ENCODE measurements around the gene POU2F3.
A peak's percentile ranks its signal among the peaks of the same experiment; 100 is the strongest.

Gene POU2F3

DNA sequence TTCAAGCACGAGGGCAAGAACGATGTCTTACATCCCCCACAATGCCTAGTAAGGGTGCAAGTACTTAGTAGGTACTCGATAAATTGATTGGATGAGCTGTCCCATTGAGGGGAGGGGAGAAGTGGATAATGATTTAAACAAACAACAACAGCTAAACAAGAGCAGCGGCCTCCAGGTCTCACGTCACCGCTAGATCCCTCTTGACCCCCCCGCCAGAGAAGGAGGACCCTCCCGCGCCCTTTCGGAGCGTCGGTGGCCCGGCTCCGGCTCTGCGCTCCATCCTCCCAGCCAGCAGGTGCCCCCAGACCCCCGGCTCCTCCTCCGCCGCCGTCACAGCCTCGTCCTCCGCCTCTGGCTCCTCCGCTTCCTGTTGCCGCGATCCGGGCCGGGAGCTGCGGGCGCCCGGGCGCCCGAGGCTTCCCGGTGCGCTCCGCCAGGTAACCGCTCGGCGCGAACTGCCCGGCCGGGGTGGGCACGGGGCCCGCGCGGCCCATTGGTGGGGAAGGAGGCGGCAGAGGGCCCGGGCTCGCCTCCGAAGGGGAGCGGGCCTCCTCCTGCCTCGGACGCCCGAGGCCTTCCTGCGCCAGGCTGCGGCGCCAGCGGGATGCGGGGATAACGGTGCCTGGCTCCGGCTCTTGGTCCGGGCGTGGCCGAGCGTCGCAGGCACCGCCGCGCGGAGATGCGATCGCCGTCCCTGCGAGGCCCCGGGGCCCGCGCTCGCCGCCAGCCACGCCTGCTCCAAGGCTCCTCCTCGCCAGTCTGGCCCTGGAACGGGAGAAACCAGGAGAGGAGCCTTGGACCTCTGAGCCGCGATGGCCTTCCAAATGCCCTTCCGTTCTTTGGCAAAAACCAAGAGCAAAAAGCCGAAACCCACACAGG, 85.2 kb downstream of the POU2F3 start, which contains the start of gene TLCD5:
Gene TLCD5, plus strand, starts transcription at position 368 of the 879 bp plus-strand sequence. CDS start 2,143 bp downstream, outside the sequence.
- DNase-seq (ENCODE audit: low read depth), result no peak

GRCh38 chr11:120326228-120326627, 86.3 kb downstream of the POU2F3 start:
- DNase-seq (ENCODE audit: low read depth), result no peak

GRCh38 chr11:120326845-120327281, 86.9 kb downstream of the POU2F3 start:
- no peak for DNase-seq (ENCODE audit: low read depth)

GRCh38 chr11:120327311-120327710, 87.4 kb downstream of the POU2F3 start:
- DNase-seq (ENCODE audit: low read depth), result no peak

DNA sequence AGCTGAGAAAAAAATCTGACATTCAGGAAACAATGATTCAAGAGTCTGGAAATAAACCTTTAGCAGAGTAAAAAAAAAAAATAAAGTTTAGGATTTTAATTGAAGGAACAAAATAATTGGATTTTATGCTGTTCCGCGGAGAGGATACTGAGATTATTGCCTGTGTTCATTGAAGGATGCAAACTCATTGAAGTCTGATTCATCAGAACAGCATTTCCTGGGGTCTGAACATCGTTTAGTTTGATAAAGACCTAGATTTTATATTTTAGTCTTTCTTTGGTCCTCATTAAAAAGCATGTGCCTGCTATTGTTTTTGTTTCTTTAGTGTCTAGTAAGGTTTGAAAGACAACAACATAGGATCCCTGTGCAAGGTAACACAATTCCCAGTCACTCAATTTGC, 89.6 kb downstream of the POU2F3 start:
- DNase-seq (ENCODE audit: low read depth), result no peak

- no peak for DNase-seq (ENCODE audit: low read depth)
Measured at GRCh38 chr11:120330045-120330444, 90.1 kb downstream of the POU2F3 start.

- DNase-seq (ENCODE audit: low read depth), result peak; percentile 88
Measured at GRCh38 chr11:120331301-120331996, 91.5 kb downstream of the POU2F3 start.

- no peak for DNase-seq (ENCODE audit: low read depth)
Measured at GRCh38 chr11:120332822-120333716, 93.1 kb downstream of the POU2F3 start.

DNA sequence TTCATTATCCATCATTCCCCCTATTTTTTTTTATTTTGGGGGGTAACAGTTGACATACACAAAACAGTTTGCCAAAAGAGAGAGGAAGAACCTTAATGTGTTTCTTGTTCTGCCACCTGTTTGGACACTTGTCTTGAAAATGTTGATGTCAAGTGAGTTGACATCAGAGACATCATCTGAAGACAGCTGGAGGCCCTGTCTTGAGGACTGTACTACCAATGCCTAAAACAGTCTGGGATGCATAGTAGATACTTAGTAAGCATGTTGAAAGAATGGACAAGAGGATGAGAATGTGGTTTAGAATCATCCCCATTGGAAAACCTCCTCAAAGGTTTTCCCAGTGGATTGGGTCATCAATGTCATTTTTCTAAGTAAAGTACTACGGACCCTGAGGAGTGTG, 93.9 kb downstream of the POU2F3 start:
- DNase-seq (ENCODE audit: low read depth), result no peak

GRCh38 chr11:120334332-120334731, 94.4 kb downstream of the POU2F3 start:
- DNase-seq (ENCODE audit: low read depth), result no peak

- DNase-seq (ENCODE audit: low read depth), result no peak
Measured at GRCh38 chr11:120334894-120335462, 95.0 kb downstream of the POU2F3 start.

DNA sequence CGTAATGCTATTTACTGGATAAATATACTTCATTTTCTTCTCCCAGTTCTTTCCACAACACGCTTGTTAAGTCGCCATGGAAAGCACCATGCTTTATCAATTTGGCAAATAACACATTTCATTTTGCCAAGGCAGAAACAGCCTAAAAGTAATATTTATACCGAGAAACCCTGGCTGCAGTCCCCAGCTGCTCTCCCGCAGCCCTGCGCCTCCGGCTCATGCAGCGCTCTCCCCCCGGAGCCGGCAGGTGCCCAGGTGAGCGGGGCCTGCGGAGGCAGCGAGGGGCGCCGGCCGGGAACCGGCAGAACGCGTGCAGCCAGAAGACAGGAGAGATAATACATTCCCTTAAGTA, 95.6 kb downstream of the POU2F3 start:
- DNase-seq (ENCODE audit: low read depth), result no peak

DNA sequence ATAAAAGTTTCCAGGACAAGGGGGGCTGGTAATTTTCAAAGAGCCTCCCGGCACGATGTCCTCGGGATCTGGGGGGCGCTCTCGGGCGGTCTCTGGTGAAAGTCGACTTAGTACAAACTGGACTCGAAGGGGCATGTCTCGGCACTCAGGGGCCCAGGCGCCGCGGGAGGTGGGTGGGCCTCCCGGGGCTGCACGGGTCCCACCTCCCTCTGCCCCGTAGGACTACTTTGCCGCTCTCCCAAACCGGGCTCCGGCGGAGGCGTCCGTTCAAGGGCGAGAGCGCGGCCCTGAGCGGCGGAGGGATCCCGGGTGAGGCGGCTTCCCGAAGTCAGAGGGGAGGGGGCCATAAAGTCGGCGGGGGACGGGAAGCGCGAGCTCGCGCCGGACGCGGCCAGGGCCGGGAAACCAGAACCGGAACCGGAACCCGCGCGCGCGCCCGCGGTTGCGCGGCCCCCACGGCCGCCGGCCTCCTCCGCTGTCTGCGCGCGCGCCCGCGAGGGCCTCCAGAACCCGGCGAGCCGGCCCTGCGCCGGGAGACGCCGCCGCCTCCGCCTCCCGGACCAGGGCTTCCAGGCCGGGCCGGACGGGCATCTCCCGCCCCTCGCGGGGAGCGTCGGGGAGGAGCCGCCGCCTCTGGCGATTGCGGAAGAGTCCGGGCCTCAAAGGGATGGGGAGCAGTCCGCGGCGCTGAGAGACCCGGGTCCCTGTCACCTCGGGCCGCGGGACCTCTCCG, 96.1 kb downstream of the POU2F3 start, which contains the start of gene ARHGEF12:
Gene ARHGEF12, plus strand, starts transcription at position 506 of the 733 bp plus-strand sequence. CDS start 831 bp downstream, outside the sequence.
- no peak for DNase-seq (ENCODE audit: low read depth)

DNA sequence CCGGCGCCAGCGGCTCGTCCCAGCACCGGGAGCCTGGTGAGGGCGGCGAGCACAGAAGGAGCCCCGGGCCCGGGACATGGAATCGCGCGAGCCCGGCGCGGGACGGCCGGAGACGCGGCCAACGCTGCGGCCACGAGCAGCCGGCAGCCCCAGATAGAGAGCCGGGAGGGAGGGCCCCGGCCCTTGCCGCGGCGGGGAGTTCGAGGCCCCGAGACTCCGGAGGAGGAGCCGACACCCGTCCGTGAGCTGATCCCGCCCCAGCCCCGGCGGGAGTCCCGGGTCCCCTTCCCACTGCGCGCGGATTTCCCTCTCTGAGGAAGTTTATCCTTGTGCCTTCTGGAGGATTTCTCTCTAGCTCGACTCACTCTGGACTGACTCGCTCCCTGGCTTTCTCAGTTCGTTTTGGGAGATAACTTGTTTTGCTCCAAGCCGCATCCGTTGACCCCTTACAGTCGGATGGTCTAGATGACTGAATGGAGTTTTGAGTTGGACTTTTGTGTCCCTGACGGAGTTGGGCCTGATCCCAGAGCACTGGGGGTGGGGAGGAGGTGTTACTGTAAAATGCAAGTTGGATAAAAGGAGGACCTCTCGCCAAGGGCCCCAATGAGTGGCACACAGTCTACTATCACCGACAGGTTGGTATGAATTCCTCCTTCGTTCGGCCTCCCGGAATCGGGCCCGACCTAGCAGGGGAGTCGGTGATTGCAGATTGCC, 96.9 kb downstream of the POU2F3 start:
- DNase-seq (ENCODE audit: low read depth), result no peak

- no peak for DNase-seq (ENCODE audit: low read depth)
Measured at GRCh38 chr11:120337355-120338106, 97.6 kb downstream of the POU2F3 start.

DNA sequence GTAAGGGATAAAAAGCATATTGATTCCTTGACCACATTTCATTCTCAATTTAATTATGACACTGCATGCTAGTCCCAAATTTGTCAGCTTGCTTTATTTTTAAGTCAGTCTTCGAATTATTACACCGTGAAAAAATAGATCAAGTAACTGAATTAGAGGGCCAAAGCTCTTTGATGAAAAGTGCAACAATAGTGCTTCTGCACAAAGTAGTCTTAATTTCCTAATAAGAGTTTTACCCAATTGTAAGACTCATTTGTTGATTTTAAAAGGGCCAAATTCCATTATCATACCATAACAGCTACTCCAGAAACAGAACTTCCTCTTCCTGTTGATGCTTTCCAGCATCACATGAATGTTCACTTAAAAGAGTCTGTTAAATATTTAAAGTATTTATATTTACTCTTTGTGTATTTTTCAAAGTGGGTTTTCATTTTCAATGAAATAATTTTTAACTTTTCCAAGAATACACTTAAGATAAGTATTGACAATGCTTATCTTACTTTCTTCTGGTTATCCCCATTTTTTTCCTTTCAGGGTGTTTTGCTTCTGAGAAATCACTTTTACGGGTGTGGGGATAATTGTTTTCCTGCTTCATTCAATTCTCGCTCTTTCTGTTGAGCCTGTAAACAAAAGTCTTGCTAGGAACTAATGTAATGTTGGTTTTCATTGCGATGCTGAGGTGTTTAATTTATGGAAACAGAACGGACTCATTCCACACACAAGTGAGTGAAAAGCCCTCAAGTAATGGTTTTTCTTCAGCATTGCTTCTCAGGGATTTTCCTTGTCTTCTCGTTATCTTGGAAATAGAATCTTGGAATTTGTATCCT, 98.4 kb downstream of the POU2F3 start:
- no peak for DNase-seq (ENCODE audit: low read depth)

DNA sequence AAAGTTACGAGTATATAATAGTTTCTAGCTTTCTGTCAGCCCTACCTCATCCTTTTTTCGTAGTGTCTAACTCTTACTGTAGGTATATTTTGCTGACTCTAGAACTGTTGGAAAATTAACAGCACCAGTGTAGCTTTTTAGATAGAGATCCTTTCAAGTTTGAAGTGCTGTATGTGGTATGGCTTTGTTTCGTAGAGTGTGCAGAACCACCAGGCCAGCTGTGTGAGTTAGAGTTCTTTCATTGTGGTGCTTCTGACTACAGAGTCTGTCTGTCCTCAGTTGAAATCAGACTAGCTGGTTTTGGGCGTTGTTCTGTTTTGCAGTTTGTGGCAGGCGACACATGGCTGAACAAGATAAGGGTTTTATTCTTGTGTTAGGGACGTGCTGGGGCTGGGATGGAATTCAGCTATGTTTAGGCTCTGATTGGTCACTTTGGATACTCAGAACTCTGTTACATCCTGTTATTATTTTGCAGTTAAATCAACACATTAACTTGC, 99.5 kb downstream of the POU2F3 start:
- DNase-seq (ENCODE audit: low read depth), result no peak

DNA sequence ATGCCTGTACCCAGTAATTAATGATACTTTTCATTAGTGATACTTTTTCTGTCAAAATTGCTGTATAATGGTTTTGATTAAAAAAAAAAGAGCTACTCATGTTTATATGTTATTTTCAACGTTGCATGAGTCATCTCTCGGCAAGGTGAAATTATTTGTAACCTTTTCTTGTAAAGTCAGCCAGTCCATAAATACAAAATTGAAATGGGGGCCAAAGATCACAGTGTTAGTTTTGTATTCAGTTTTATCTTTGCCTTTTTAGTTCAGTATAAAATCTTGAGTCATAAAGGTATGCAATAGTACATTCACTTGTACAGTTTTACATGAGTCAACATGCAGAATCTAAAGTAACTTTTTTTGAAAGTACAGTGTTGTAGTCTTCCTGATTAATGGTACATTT, 100.6 kb downstream of the POU2F3 start:
- no peak for DNase-seq (ENCODE audit: low read depth)

DNA sequence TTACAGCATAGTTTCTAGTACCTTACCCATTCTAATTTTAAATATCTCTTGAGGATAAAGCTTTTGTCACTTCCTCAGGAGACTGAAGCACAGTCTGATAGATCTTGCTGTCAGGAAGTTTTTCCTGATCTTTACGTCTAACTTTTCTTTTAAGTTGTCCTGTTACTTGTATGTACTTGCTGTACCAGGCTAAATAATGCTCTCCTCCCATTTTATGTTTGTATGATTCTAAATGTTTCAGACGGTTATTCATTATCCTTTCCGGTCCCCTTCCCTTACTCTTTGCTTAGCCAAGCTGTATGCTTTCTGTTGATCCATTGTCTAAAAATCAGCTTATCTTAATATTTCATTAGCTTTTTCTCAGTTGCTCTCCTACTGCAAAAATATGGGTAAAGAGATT, 102.3 kb downstream of the POU2F3 start:
- no peak for DNase-seq (ENCODE audit: low read depth)

Data from HS-5 (cell line).